Right lobe of liver (tissue), 6 donors: ENCODE measurements around the gene KRTAP12-4. TPM values are rescaled to one million over a fixed set of nuclear protein-coding genes. Genes with fewer than 3 reads are reported as not detected.

Experiments used
- ATAC-seq, 4 donors: fragments of 200-7000 bp; cut with Tn5 transposase; one replicate each; pipeline ENCODE4 v1.9.1; 2020; ENCODE audit warnings: mild to moderate bottlenecking in 4 of 4, moderate library complexity in 4 of 4
- DNase-seq, 3 donors: peaks; one replicate each; pipeline ENCODE4 v3.0.0-alpha.2; 2020
- H3K27ac ChIP-seq, 3 donors: fragments of 200-600 bp; one replicate each; pipeline ENCODE4 v1.8.0; 2022
- H3K27me3 ChIP-seq, 2 donors: fragments of 200-600 bp; one replicate each; pipeline ENCODE4 v1.8.0; 2022
- H3K36me3 ChIP-seq, 4 donors: fragments of 200-600 bp; sonication (generic) in 1 of 4; one replicate each; pipeline versions ENCODE4 v1.5.1 to v1.8.0; 2017 to 2022; ENCODE audit warnings: control low read depth in 1 of 4
- H3K4me1 ChIP-seq, 4 donors: fragments of 200-600 bp; sonication (generic) in 1 of 4; one replicate each; pipeline versions ENCODE4 v1.5.1 to v1.8.0; 2017 to 2022; ENCODE audit warnings: control low read depth in 1 of 4
- H3K4me3 ChIP-seq, 3 donors: fragments of 200-600 bp; one replicate each; pipeline ENCODE4 v1.8.0; 2022
- H3K9me3 ChIP-seq, 4 donors: fragments of 200-600 bp; sonication (generic) in 1 of 4; one replicate each; pipeline versions ENCODE4 v1.5.1 to v1.8.0; 2017 to 2022; ENCODE audit warnings: control low read depth in 1 of 4
- POLR2A ChIP-seq: fragments of 450-650 bp; IDR thresholded peaks from one replicate; pipeline ENCODE4 v1.6.1; 2017; ENCODE audit warnings: antibody characterized with exemption, mild to moderate bottlenecking
- WGBS: methylation state at CpG from one replicate; pipeline ENCODE4 v1.1.6; 2018; ENCODE audit warnings: low coverage, low lambda C conversion rate; ENCODE audit not compliant: insufficient coverage; ENCODE audit errors: missing lambda C conversion rate; 5-methylcytosine and 5-hydroxymethylcytosine counted together
- intact Hi-C, 2 donors: fragments of 100-400 bp; cut with DNase I; formaldehyde crosslinking; loops; one replicate each; pipeline versions ENCODE4 v1.11.2 to v1.14.1; 2022
- total RNA-seq, 6 experiments: library from RNA; depleted of rRNA in 2 of 6; stranded (reverse); fragments of >200 nt in 2 of 6; fragmentation: NEBNext Ultra II Directional in 3 of 6; extraction: Animal tissue kit (Norgen Biotek cat#: 25700) in 3 of 6; gene quantifications; one replicate each; pipeline versions ENCODE4 v1.1.0 to v1.2.4, GENCODE V29; 2016 to 2023
- TF ChIP-seq, protein P1 (sequence below), 4 donors: fragments of 200-600 bp in 3 of 4; fragments of 450-650 bp in 1 of 4; IDR thresholded peaks; one replicate each; pipeline versions ENCODE4 v1.5.1 to v1.8.0; 2016 to 2022; ENCODE audit warnings: antibody characterized with exemption in 4 of 4, mild to moderate bottlenecking in 2 of 4
- donor health status: DM: no; HTN: yes; CAD: no.
- donor health status: DM: no; HTN: no; CAD: no.
- donor health status: DM: no; HTN: no; CAD: no.
- donor health status: DM: no; HTN: yes; CAD: no.
- donor health status: DM: no; HTN: yes; CAD: no.

KRTAP12-4 gene
- total RNA-seq, 6 experiments from 2014 or later = not detected

DNA sequence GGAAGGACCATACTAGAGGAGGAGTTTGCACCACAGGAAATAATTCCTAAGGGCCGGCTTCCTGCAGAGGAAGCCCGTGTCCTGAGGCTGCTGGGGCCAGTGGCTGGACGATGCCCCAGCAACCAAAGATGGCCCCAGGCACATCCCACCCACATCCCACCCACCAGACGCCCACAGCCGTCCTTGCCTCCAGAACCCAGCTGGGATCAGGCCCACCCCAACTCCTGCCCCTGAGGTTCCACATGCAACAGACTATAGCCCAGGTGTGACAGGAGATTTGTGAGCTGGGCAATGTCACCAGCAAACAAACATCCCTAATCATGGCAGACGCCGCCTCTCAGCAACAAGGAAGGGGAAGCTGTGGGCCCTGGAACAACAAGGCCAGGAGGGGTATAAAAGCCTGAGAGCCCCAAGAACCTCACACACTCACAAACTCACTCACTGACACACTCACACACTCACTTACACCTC, 27.8 kb downstream of the KRTAP12-4 start, which contains the start of gene KRTAP10-9:
Gene KRTAP10-9 (plus strand): TSS at position 421 of the 471 bp plus-strand sequence. CDS start 79 bp downstream, outside the sequence.
- ATAC-seq (no peak), DNase-seq (no peak)
- no peaks in the 10 kb centered on the region for H3K4me1 ChIP-seq
- no peaks in the 10 kb centered on the region for H3K27me3 ChIP-seq
- H3K27ac ChIP-seq = no peak within 1 kb of the TSS
- TF ChIP-seq POLR2A = no peak
- TF ChIP-seq, protein P1, sequence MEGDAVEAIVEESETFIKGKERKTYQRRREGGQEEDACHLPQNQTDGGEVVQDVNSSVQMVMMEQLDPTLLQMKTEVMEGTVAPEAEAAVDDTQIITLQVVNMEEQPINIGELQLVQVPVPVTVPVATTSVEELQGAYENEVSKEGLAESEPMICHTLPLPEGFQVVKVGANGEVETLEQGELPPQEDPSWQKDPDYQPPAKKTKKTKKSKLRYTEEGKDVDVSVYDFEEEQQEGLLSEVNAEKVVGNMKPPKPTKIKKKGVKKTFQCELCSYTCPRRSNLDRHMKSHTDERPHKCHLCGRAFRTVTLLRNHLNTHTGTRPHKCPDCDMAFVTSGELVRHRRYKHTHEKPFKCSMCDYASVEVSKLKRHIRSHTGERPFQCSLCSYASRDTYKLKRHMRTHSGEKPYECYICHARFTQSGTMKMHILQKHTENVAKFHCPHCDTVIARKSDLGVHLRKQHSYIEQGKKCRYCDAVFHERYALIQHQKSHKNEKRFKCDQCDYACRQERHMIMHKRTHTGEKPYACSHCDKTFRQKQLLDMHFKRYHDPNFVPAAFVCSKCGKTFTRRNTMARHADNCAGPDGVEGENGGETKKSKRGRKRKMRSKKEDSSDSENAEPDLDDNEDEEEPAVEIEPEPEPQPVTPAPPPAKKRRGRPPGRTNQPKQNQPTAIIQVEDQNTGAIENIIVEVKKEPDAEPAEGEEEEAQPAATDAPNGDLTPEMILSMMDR (IDR thresholded peaks at IDR 0.05) = no peak
- intact Hi-C loops = no loop called here
- peaks cover 0 to 4% (median 0%) of the 10 kb centered on the region in 4 donors for H3K9me3 ChIP-seq
- no peak within 1 kb of the TSS for H3K4me3 ChIP-seq
- WGBS = no CpG with 5 or more reads among the region's 7 CpGs
- H3K36me3 ChIP-seq = no peaks in the 10 kb centered on the region

DNA sequence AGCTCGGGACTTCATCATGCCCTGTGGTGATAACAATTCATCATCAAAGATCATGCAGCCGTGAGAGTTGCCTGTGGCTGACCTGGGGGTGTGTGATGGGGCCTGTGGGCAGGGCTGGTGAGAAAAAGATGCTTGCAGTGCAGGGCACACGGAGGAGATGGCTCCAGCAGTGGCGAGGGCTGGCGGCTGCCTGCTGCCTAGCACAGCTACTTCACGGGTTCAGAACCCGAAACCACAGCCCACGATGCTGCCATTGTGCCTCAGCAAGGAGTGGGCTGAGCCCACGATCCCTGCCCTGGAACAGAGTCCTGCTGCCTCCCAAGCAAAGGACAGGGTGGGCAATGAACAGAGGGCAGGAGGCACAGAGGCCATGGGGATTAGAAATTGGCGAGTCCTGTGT, 28.2 kb downstream of the KRTAP12-4 start:
- no peak overlapping the region for H3K27ac ChIP-seq
- 81% methylated on average over 2 of the region's 10 CpGs for WGBS
- H3K4me1 ChIP-seq = no peaks in the 10 kb centered on the region
- H3K27me3 ChIP-seq = no peaks in the 10 kb centered on the region
- H3K36me3 ChIP-seq = no peaks in the 10 kb centered on the region
- no peak overlapping the region for H3K4me3 ChIP-seq
- TF ChIP-seq, protein P1 (IDR thresholded peaks at IDR 0.05) = no peak
- no peak for TF ChIP-seq POLR2A
- H3K9me3 ChIP-seq = peaks cover 0 to 3% (median 0%) of the 10 kb centered on the region in 4 donors
- ATAC-seq (no peak), DNase-seq (no peak)
- intact Hi-C loops = no loop called here

DNA sequence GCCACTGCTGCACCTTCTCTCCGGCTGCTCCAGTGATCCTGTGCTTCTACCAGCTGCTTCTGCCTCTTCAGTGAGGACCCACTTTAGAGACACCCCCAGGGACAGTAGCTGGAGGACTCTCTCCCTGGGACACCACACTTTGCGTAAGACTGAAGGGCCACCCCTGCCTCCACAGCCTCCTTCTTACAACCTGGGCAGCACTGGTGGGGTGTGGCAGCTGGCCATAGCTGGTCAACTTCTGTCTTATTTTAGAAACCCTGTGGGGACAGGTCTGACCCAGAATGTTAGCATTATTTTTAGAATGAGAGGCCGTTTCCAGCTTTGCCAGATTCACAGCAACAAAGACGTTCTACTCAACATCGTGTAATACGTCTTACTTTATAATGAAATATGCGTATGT, 28.7 kb downstream of the KRTAP12-4 start:
- Histone ChIP-seq H3K27me3 (no peaks in the 10 kb centered on the region), H3K9me3 (no peaks in the 10 kb centered on the region), H3K4me1 (no peaks in the 10 kb centered on the region), H3K36me3 (no peaks in the 10 kb centered on the region), H3K27ac (no peak overlapping the region), H3K4me3 (no peak overlapping the region)
- intact Hi-C loops = no loop called here
- TF ChIP-seq POLR2A = no peak
- TF ChIP-seq, protein P1 (IDR thresholded peaks at IDR 0.05) = no peak
- 73% methylated on average over 6 of the region's 7 CpGs for WGBS
- ATAC-seq (no peak), DNase-seq (no peak)

DNA sequence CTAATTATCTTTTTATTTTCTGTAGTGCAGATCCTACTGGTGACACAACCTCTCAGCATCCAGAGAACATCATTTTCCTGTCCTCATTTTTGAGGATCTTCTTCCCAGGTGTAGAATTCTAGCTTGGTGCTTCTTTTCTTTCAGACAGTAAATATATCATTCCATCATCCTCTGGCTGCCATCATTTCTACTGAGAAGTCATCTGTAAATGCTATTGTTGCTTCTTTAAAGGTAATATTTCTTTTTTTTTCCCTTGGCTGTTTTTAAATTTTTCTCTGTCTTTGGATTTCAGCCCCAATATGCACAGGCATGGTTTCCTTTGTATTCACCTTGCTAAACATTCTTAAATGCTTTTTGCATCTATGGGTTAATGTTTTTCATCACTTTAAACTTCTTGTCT, 30.9 kb downstream of the KRTAP12-4 start:
- TF ChIP-seq, protein P1 (IDR thresholded peaks at IDR 0.05) = no peak
- TF ChIP-seq POLR2A = no peak
- Histone ChIP-seq H3K4me1 (no peaks in the 10 kb centered on the region), H3K27me3 (no peaks in the 10 kb centered on the region), H3K4me3 (no peak overlapping the region), H3K36me3 (no peaks in the 10 kb centered on the region), H3K9me3 (no peaks in the 10 kb centered on the region), H3K27ac (no peak overlapping the region)
- intact Hi-C loops = no loop called here
- DNase-seq (no peak), ATAC-seq (no peak)

DNA sequence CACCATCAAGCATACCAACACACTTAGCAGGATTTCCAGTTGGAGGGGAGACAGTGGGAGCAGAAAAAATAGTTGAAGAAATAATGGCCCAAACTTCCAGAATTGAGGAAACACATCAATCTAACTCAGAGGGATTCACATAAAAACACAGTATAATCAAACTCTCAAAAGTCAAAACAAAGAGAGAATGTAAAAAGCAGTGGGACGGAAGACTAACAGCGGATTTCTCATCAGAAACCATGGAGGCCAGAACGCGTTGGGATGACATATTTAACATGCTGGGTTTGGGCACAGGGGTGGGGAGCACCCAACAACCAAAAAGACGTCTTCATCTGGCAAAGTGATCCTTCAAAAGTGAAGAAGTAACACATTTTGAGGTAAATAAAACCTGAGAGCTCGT, 34.6 kb downstream of the KRTAP12-4 start:
- Histone ChIP-seq H3K36me3 (no peaks in the 10 kb centered on the region), H3K27me3 (no peaks in the 10 kb centered on the region), H3K4me1 (no peaks in the 10 kb centered on the region), H3K9me3 (no peaks in the 10 kb centered on the region), H3K27ac (no peak overlapping the region), H3K4me3 (no peak overlapping the region)
- intact Hi-C loops = no loop called here
- ATAC-seq = no peak
- WGBS = 78% methylated on average over 6 of the region's 6 CpGs
- no peak for DNase-seq
- TF ChIP-seq, protein P1 (IDR thresholded peaks at IDR 0.05) = no peak
- no peak for TF ChIP-seq POLR2A
